ENCODE data around the gene UBE2D2. TPM values are rescaled to one million over a fixed set of nuclear protein-coding genes. Genes with fewer than 3 reads are reported as not detected.

The UBE2D2 gene
- total and polyA plus RNA-seq, 2 of the 13 experiments (the other 11 are each of a cell fraction or from before 2014, with no cell fraction given) = 79.1 to 109 TPM

GRCh38 chr5:139636975-139637408 is 75.9 kb downstream of the UBE2D2 start:
- peak overlapping the region; percentile 85 for H3K4me2 ChIP-seq (ENCODE audit: low read depth, low read length)
- in situ Hi-C loops (cut with HindIII; ENCODE audit: extremely low pct_ligation_motif_present, low pct_unique_long_range_greater_than_20kb) = loop anchor here (5.0 to 25.0 kb wide), 2 partner anchors 70 to 325 kb away; no protein-coding TSS in a partner anchor
- WGBS (ENCODE audit: low lambda C conversion rate) = 0% methylated on average over 3 of the region's 6 CpGs
- no peak overlapping the region for H2AFZ ChIP-seq (ENCODE audit: low read length)
- ATAC-seq (peak; percentile 7), DNase-seq (ENCODE audit: low spot score) (no peak), FAIRE-seq (no peak)
- ChIA-PET POLR2A (interaction anchor here (0.6 to 4.6 kb wide), 14 partner anchors 10 to 119 kb away, joined by 3 to 95 read pairs (median 5); partner anchors contain the start of gene CXXC5), CTCF (ENCODE audit: low intra/inter-chr PET ratio, low total read pairs) (interaction anchor here (2.5 to 2.9 kb wide), 2 partner anchors 53 to 129 kb away, joined by 10 to 19 read pairs; no protein-coding TSS in a partner anchor)
- H3K36me3 ChIP-seq (replicated peaks in 1 of 2; ENCODE audit: control insufficient read depth in 1 of 2, insufficient read depth in 2 of 2, low read length in 2 of 2) = no peaks in the 10 kb centered on the region
- no TSS peak for BruUV-seq (replicated peaks)
- H3K9ac ChIP-seq (ENCODE audit: insufficient read depth, low read depth, low read length) = peak overlapping the region; percentile 53; the same call in 1 of the 2 replicates
- H3K79me2 ChIP-seq (ENCODE audit: insufficient read depth, low read length) = no peaks in the 10 kb centered on the region
- peak overlapping the region; percentile 35 for H3K27ac ChIP-seq (ENCODE audit: extremely low read length, insufficient read depth, low read length)
- H3K27me3 ChIP-seq (ENCODE audit: control insufficient read depth in 1 of 2, insufficient read depth in 2 of 2, low read length in 2 of 2) = no peaks in the 10 kb centered on the region
- peak overlapping the region; percentile 61 to 78 (median 76); a peak in 5 of 6 replicates for H3K4me3 ChIP-seq (replicated peaks in 1 of 3; ENCODE audit: insufficient read depth in 1 of 3, low read depth in 2 of 3, low read length in 3 of 3)
- H3K4me1 ChIP-seq (ENCODE audit: insufficient read depth, low read length) = peaks cover 80% of the 10 kb centered on the region
- H3K9me3 ChIP-seq (ENCODE audit: low read length) = no peaks in the 10 kb centered on the region
- no peaks in the 10 kb centered on the region for H4K20me1 ChIP-seq (ENCODE audit: insufficient read depth, low read length)
- intact Hi-C loops (cut with micrococcal nuclease; ENCODE audit: unreplicated experiment) = loop anchor here (1.0 to 10.0 kb wide), 4 partner anchors 10 to 208 kb away; no protein-coding TSS in a partner anchor
- 0 out of 2 replicates have a peak, but pooled peaks have one; percentile 18 for TF ChIP-seq ZBTB49 (CRISPR knock-in tag; IDR thresholded peaks at IDR 0.05; ENCODE audit: borderline replicate concordance)
- no peak for TF ChIP-seq ARID2 (CRISPR knock-in tag; IDR thresholded peaks at IDR 0.05; ENCODE audit: borderline replicate concordance)
- TF ChIP-seq YEATS2 (CRISPR knock-in tag; IDR thresholded peaks at IDR 0.05; ENCODE audit: borderline replicate concordance) = 0 out of 2 replicates have a peak, but pooled peaks have one; percentile 8
- peak; percentile 3 for TF ChIP-seq TEAD3 (CRISPR knock-in tag; optimal IDR thresholded peaks at IDR 0.05; ENCODE audit: borderline replicate concordance)
- TF ChIP-seq KLF6 (CRISPR knock-in tag; IDR thresholded peaks at IDR 0.05) = no peak
- peak; percentile 99 for TF ChIP-seq ZNF646 (CRISPR knock-in tag; IDR thresholded peaks at IDR 0.05)
- TF ChIP-seq TRIM22 (IDR thresholded peaks at IDR 0.05) = no peak
- no peak for TF ChIP-seq PRPF4 (IDR thresholded peaks at IDR 0.05; ENCODE audit: low read depth, low read length, poor library complexity, severe bottlenecking)
- TF ChIP-seq ZNF740 (CRISPR knock-in tag; IDR thresholded peaks at IDR 0.05) = peak; percentile 6; the same call in 1 of the 2 replicates
- TF ChIP-seq STAG1 (CRISPR knock-in tag; IDR thresholded peaks at IDR 0.05) = no peak
- 0 out of 2 replicates have a peak, but pooled peaks have one; percentile 4 for TF ChIP-seq FOXK2 (IDR thresholded peaks at IDR 0.05)
- 0 out of 2 replicates have a peak, but pooled peaks have one; percentile 40 for TF ChIP-seq ZNF737 (CRISPR knock-in tag; IDR thresholded peaks at IDR 0.05; ENCODE audit: borderline replicate concordance)
- no peak for TF ChIP-seq NFE2L1 (CRISPR knock-in tag; IDR thresholded peaks at IDR 0.05; ENCODE audit: borderline replicate concordance)
